DND-41 (cell line): ENCODE results near the gene F7.
"Not testable (repeated sequence)": the region's sequence is repeated elsewhere in the genome, so short reads cannot be mapped to it uniquely, and the experiment has no call there.

Source experiments
- ATAC-seq: fragments of 200-7000 bp; cut with Tn5 transposase; 3 replicates; pipeline ENCODE4 v1.9.1; 2021; ENCODE audit warnings: low read depth; ENCODE audit not compliant: insufficient read depth
- DNase-seq: peaks from one replicate; pipeline ENCODE4 v3.0.0-alpha.2; 2020
- H2AFZ ChIP-seq: 2 replicates; pipeline ENCODE4 v1.6.0; 2012; ENCODE audit warnings: low read depth, low read length
- H3K27ac ChIP-seq: 2 replicates; pipeline ENCODE4 v1.5.1; 2012; ENCODE audit warnings: low read length, inconsistent platforms
- H3K27me3 ChIP-seq: fragments of 200-600 bp; sonication (generic); 2 replicates; pipeline ENCODE4 v1.6.0; 2012; ENCODE audit warnings: low read length, mild to moderate bottlenecking, inconsistent platforms; ENCODE audit not compliant: insufficient read depth, poor library complexity
- H3K36me3 ChIP-seq: 2 replicates; pipeline ENCODE4 v1.5.1; 2012; ENCODE audit warnings: low read length, inconsistent platforms; ENCODE audit not compliant: insufficient read depth
- H3K4me1 ChIP-seq: 2 replicates; pipeline ENCODE4 v1.5.1; 2012; ENCODE audit warnings: mild to moderate bottlenecking, low read length; ENCODE audit not compliant: insufficient read depth
- H3K4me2 ChIP-seq: 2 replicates; pipeline ENCODE4 v1.6.0; 2012; ENCODE audit warnings: mild to moderate bottlenecking, moderate library complexity, low read length, inconsistent platforms; ENCODE audit not compliant: insufficient read depth
- H3K4me3 ChIP-seq, 2 experiments: fragments of 200-600 bp in 1 of 2; shearing (Covaris generic) in 1 of 2; 2 replicates each; pipeline ENCODE4 v1.5.1; 2012 to 2016; ENCODE audit warnings: inconsistent platforms in 2 of 2, low read length in 2 of 2, mild to moderate bottlenecking in 2 of 2, low read depth in 1 of 2, moderate library complexity in 1 of 2
- H3K79me2 ChIP-seq: 2 replicates; pipeline ENCODE4 v1.6.0; 2012; ENCODE audit warnings: low read length, inconsistent platforms; ENCODE audit not compliant: insufficient read depth
- H3K9ac ChIP-seq: 2 replicates; pipeline ENCODE4 v1.6.0; 2012; ENCODE audit warnings: low read depth, mild to moderate bottlenecking, inconsistent platforms, low read length, moderate library complexity
- H3K9me3 ChIP-seq: 2 replicates; pipeline ENCODE4 v1.5.1; 2012; ENCODE audit warnings: low read length, moderate library complexity, mild to moderate bottlenecking, inconsistent platforms; ENCODE audit not compliant: insufficient read depth, severe bottlenecking
- H4K20me1 ChIP-seq: 2 replicates; pipeline ENCODE4 v1.6.0; 2012; ENCODE audit warnings: low read length; ENCODE audit not compliant: insufficient read depth
- EZH2 ChIP-seq: IDR thresholded peaks from 3 replicates; pipeline ENCODE4 v1.6.1; 2012; ENCODE audit warnings: borderline replicate concordance, low read depth, mild to moderate bottlenecking, moderate library complexity, low read length, inconsistent platforms; ENCODE audit not compliant: severe bottlenecking
- TF ChIP-seq, protein P1 (sequence below): IDR thresholded peaks from 2 replicates; pipeline ENCODE4 v1.5.1; 2012; ENCODE audit warnings: borderline replicate concordance, low read length, moderate library complexity, mild to moderate bottlenecking; ENCODE audit not compliant: poor library complexity, severe bottlenecking; ENCODE audit errors: extremely low read depth

Gene F7

DNA sequence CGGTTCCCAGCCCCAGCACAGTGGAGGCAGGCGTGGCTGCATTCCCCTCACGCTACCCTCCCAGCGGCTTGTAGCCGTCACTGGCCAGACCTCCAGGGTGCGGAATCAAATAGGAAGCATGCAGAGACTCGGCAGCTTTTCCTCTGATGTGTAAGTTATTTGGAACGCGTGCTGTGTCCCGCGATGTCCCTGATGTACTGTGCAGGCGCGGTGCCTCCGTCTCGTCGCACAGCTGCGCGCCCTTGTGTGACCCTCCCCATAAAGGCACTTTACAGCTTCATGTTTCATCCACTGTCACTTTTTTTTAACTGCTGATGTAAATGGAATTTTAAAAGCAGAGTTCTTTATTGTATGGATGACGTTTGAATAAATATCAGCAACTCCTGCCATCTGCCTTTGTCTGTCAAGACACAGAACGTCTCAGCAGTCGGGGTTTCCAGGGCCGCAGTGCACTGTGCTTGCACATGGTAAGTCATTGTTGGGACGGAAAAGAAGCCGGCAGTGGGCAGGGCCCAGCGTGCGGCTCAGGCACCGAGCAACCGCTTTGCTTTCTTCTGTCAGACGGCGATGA lies 7.3 kb upstream of the F7 start:
- Histone ChIP-seq H3K79me2 (no peaks in the 10 kb centered on the region), H2AFZ (no peak overlapping the region), H3K27ac (no peak overlapping the region), H3K4me3 (no peak overlapping the region), H4K20me1 (peaks cover 5% of the 10 kb centered on the region; the same call in 1 of the 2 replicates), H3K9ac (no peak overlapping the region), H3K4me1 (no peaks in the 10 kb centered on the region), H3K36me3 (no peaks in the 10 kb centered on the region), H3K4me2 (no peak overlapping the region), H3K27me3 (no peaks in the 10 kb centered on the region), H3K9me3 (no peaks in the 10 kb centered on the region)
- TF ChIP-seq, protein P1, sequence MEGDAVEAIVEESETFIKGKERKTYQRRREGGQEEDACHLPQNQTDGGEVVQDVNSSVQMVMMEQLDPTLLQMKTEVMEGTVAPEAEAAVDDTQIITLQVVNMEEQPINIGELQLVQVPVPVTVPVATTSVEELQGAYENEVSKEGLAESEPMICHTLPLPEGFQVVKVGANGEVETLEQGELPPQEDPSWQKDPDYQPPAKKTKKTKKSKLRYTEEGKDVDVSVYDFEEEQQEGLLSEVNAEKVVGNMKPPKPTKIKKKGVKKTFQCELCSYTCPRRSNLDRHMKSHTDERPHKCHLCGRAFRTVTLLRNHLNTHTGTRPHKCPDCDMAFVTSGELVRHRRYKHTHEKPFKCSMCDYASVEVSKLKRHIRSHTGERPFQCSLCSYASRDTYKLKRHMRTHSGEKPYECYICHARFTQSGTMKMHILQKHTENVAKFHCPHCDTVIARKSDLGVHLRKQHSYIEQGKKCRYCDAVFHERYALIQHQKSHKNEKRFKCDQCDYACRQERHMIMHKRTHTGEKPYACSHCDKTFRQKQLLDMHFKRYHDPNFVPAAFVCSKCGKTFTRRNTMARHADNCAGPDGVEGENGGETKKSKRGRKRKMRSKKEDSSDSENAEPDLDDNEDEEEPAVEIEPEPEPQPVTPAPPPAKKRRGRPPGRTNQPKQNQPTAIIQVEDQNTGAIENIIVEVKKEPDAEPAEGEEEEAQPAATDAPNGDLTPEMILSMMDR = no peak
- no peak for TF ChIP-seq EZH2
- no peak for DNase-seq
- ATAC-seq = no peak

DNA sequence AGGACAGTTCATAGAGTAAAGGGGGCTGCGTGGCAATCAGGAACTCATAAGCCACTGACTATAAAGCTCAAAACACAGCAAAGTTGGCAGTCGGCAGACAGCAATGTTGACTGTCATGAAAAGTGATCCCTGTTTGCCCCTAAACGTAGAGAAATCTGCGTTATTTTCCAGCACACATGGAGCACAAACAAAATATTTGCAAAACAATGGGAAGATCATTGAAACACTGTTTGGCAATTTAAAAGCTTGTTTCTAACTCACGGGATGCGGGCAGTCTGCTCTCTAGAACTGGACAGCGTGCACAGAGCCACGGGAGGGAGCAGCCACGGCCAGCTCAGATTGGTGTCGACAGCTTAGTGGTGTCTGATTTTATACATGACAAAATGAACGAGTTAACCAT lies 6.4 kb upstream of the F7 start:
- Histone ChIP-seq H3K36me3 (no peaks in the 10 kb centered on the region), H4K20me1 (0 out of 2 replicates have a peak, but pooled peaks cover 5% of the 10 kb centered on the region), H3K79me2 (no peaks in the 10 kb centered on the region), H3K4me1 (no peaks in the 10 kb centered on the region), H3K27ac (no peak overlapping the region), H3K9me3 (no peaks in the 10 kb centered on the region), H3K4me2 (no peak overlapping the region), H3K4me3 (no peak overlapping the region), H3K9ac (no peak overlapping the region), H3K27me3 (no peaks in the 10 kb centered on the region), H2AFZ (no peak overlapping the region)
- ATAC-seq (no peak), DNase-seq (no peak)
- TF ChIP-seq, protein P1 = no peak
- no peak for TF ChIP-seq EZH2

DNA sequence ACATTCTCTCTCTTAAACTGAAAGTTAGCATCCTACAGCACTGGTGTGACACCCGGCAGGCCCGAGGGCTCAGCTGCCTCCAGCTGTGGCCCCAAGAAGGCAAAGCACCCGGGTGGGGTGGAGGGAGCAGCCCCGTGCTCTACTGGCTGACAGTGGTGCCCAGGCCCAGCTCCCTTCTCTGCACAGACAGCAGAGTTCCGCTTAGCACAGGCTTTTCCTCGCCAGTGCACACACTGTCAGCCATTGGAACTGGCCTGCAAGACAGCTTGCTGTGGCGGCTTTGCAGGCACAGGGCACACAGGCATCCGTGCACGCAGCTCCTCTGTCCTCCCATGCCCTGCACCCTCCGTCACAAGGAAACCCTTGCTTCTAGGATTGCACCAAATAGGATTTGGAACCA lies 3.3 kb upstream of the F7 start:
- H3K27me3 ChIP-seq, H3K4me1 ChIP-seq, H3K9me3 ChIP-seq, ATAC-seq, DNase-seq, H4K20me1 ChIP-seq, H3K9ac ChIP-seq, H2AFZ ChIP-seq, H3K36me3 ChIP-seq, H3K27ac ChIP-seq, H3K79me2 ChIP-seq, H3K4me2 ChIP-seq, H3K4me3 ChIP-seq: not testable (repeated sequence)

DNA sequence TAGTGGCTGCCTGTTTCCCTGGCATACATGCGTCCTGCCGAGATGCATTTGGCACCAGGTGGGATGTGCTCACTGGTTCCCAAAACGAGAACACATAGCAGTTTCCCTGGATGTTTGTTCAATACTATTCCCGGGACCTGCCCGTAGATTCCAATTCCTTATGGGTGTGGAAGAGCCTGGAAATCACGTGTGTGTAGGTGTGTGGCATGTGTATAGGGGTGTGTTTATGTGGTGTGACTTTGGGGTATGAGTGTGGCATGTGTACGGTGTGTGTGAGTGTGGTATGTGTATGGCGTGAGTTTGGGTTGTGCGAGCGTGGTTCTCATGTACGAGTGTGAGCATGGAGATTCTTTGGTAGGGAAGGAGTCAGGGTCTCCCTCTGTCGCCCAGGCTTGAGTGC lies 2.9 kb upstream of the F7 start:
- Histone ChIP-seq H3K27me3 (no peaks in the 10 kb centered on the region), H3K9me3 (no peaks in the 10 kb centered on the region), H3K4me1 (no peaks in the 10 kb centered on the region), H3K27ac (no peak overlapping the region), H2AFZ (no peak overlapping the region), H3K9ac (no peak overlapping the region), H3K79me2 (no peaks in the 10 kb centered on the region), H4K20me1 (no peaks in the 10 kb centered on the region), H3K36me3 (no peaks in the 10 kb centered on the region), H3K4me3 (no peak overlapping the region), H3K4me2 (no peak overlapping the region)
- ATAC-seq (no peak), DNase-seq (no peak)
- TF ChIP-seq, protein P1 = no peak
- TF ChIP-seq EZH2 = no peak
